Upper lobe of left lung (tissue), 4 donors: ENCODE measurements around the gene BARX1.

Source experiments
- EP300 ChIP-seq, 4 donors: sonication (generic); formaldehyde crosslinking; IDR thresholded peaks; one replicate each; pipeline ENCODE4 v1.5.1; 2017; ENCODE audit warnings: antibody characterized with exemption in 4 of 4, control low read depth in 2 of 4
- POLR2A ChIP-seq, 4 donors: fragments of 450-650 bp; IDR thresholded peaks; one replicate each; pipeline ENCODE4 v1.5.1; 2016 to 2017; ENCODE audit warnings: antibody characterized with exemption in 4 of 4, mild to moderate bottlenecking in 2 of 4
- POLR2AphosphoS5 ChIP-seq, 2 donors: sonication (generic); formaldehyde crosslinking; IDR thresholded peaks; one replicate each; pipeline ENCODE4 v1.5.1; 2017; ENCODE audit warnings: antibody characterized with exemption in 2 of 2
- TF ChIP-seq, protein P1 (sequence below), 6 experiments: fragments of 450-650 bp in 4 of 6; fragments of 200-600 bp in 2 of 6; sonication (generic) in 2 of 6; IDR thresholded peaks; one replicate each; pipeline ENCODE4 v1.5.1; 2016 to 2019; ENCODE audit warnings: antibody characterized with exemption in 6 of 6

DNA sequence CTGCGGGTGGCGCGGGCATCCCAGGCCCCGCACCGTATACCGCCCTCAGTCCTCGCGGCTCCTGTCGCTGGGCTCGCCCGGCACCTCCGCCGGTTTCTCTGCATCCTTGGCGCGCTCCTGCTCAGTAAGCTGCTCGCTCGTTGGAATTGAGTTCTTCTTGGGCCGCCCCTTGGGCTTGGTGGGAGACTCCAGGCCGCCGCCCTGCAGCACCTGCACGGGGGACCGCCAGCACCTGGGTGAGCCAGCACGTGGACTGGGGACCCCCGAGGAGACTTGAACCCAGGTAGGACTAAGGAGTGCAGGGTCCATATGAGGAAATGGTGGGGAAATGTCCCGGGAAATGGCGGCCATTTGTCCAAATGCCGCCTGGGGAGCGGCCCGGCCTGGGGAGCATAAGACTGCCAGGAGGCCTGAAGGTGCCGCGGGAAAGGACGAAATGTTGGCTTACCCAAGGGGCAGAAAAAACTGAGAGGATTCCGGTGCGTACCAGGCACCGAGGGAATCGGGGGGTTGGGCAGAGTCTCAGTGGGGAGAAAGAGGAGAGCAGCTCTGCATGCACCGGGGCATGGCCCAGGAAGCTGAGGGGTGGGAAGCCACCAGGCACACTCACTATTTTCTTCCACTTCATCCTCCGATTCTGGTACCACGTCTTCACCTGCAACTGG lies 2.9 kb downstream of the BARX1 start:
- TF ChIP-seq POLR2AphosphoS5 (IDR thresholded peaks at IDR 0.05) (no peak), POLR2A (IDR thresholded peaks at IDR 0.05) (no peak), EP300 (IDR thresholded peaks at IDR 0.05) (no peak)
- TF ChIP-seq, protein P1, sequence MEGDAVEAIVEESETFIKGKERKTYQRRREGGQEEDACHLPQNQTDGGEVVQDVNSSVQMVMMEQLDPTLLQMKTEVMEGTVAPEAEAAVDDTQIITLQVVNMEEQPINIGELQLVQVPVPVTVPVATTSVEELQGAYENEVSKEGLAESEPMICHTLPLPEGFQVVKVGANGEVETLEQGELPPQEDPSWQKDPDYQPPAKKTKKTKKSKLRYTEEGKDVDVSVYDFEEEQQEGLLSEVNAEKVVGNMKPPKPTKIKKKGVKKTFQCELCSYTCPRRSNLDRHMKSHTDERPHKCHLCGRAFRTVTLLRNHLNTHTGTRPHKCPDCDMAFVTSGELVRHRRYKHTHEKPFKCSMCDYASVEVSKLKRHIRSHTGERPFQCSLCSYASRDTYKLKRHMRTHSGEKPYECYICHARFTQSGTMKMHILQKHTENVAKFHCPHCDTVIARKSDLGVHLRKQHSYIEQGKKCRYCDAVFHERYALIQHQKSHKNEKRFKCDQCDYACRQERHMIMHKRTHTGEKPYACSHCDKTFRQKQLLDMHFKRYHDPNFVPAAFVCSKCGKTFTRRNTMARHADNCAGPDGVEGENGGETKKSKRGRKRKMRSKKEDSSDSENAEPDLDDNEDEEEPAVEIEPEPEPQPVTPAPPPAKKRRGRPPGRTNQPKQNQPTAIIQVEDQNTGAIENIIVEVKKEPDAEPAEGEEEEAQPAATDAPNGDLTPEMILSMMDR (IDR thresholded peaks at IDR 0.05): no peak
